SK-N-SH treated with all-trans-retinoic acid at 6 μM for 48 hours (cell line): ENCODE data around the gene SLC12A9.

ENCODE experiments used
- ATAC-seq: fragments of 200-7000 bp; cut with Tn5 transposase; 3 replicates; pipeline ENCODE4 v1.9.1; 2020; ENCODE audit warnings: mild to moderate bottlenecking, moderate library complexity
- ARNTL ChIP-seq: fragments of 450-650 bp; formaldehyde crosslinking; IDR thresholded peaks from 2 replicates; pipeline ENCODE4 v1.5.0; 2020; ENCODE audit warnings: low read depth, mild to moderate bottlenecking, moderate library complexity, borderline replicate concordance
- BACH2 ChIP-seq: fragments of 250-450 bp; sonication (Bioruptor Pico); IDR thresholded peaks from 2 replicates; pipeline ENCODE4 v1.9.0; 2021; ENCODE audit warnings: mild to moderate bottlenecking, borderline replicate concordance
- CSDC2 ChIP-seq: fragments of 250-450 bp; sonication (Bioruptor Pico); IDR thresholded peaks from 2 replicates; pipeline ENCODE4 v1.5.0; 2020; ENCODE audit warnings: mild to moderate bottlenecking, moderate library complexity
- ESRRG ChIP-seq: fragments of 250-450 bp; sonication (Bioruptor Pico); IDR thresholded peaks from 2 replicates; pipeline ENCODE4 v1.6.1; 2021; ENCODE audit warnings: mild to moderate bottlenecking
- GLIS3 ChIP-seq: fragments of 250-450 bp; sonication (Bioruptor Pico); IDR thresholded peaks from 2 replicates; pipeline ENCODE4 v1.5.0; 2020; ENCODE audit warnings: mild to moderate bottlenecking, moderate library complexity
- ISL1 ChIP-seq: fragments of 250-450 bp; sonication (Bioruptor Pico); IDR thresholded peaks from 2 replicates; pipeline ENCODE4 v2.1.2; 2022; ENCODE audit warnings: mild to moderate bottlenecking, moderate library complexity
- OSR1 ChIP-seq: fragments of 250-450 bp; sonication (Bioruptor Pico); IDR thresholded peaks from 2 replicates; pipeline ENCODE4 v1.8.0; 2022; ENCODE audit warnings: moderate library complexity, mild to moderate bottlenecking, inconsistent platforms
- POU6F1 ChIP-seq: fragments of 250-450 bp; sonication (Bioruptor Pico); IDR thresholded peaks from 2 replicates; pipeline ENCODE4 v1.8.0; 2021; ENCODE audit warnings: low read depth, mild to moderate bottlenecking, moderate library complexity, borderline replicate concordance
- PPARA ChIP-seq: fragments of 250-450 bp; sonication (Bioruptor Pico); IDR thresholded peaks from 2 replicates; pipeline ENCODE4 v1.5.0; 2020; ENCODE audit warnings: mild to moderate bottlenecking, borderline replicate concordance
- SNAI2 ChIP-seq: fragments of 250-450 bp; sonication (Bioruptor Pico); IDR thresholded peaks from 2 replicates; pipeline ENCODE4 v1.5.0; 2020; ENCODE audit warnings: mild to moderate bottlenecking, moderate library complexity
- TOX ChIP-seq: fragments of 250-450 bp; sonication (Bioruptor Pico); IDR thresholded peaks from 2 replicates; pipeline ENCODE4 v1.8.0; 2021; ENCODE audit warnings: mild to moderate bottlenecking, moderate library complexity, borderline replicate concordance
- TSHZ2 ChIP-seq: fragments of 250-450 bp; sonication (Bioruptor Pico); IDR thresholded peaks from 2 replicates; pipeline ENCODE4 v1.5.0; 2020; ENCODE audit warnings: mild to moderate bottlenecking, moderate library complexity
- ZC3H10 ChIP-seq: fragments of 250-450 bp; sonication (Bioruptor Pico); IDR thresholded peaks from 2 replicates; pipeline ENCODE4 v1.5.1; 2021; ENCODE audit warnings: mild to moderate bottlenecking, moderate library complexity
- ZFP3 ChIP-seq: fragments of 250-450 bp; sonication (Bioruptor Pico); IDR thresholded peaks from 2 replicates; pipeline ENCODE4 v1.5.0; 2020; ENCODE audit warnings: mild to moderate bottlenecking, moderate library complexity
- ZFP30 ChIP-seq: fragments of 450-650 bp; formaldehyde crosslinking; IDR thresholded peaks from 2 replicates; pipeline ENCODE4 v1.5.0; 2022; ENCODE audit warnings: mild to moderate bottlenecking, moderate library complexity
- ZNF565 ChIP-seq: fragments of 450-650 bp; formaldehyde crosslinking; conservative IDR thresholded peaks from 2 replicates; pipeline ENCODE4 v1.5.0; 2020; ENCODE audit warnings: low read depth, mild to moderate bottlenecking, moderate library complexity
- ZNF8 ChIP-seq: fragments of 450-650 bp; formaldehyde crosslinking; IDR thresholded peaks from 2 replicates; pipeline ENCODE4 v1.5.0; 2020; ENCODE audit warnings: mild to moderate bottlenecking, moderate library complexity
- TF ChIP-seq, protein P1 (sequence below): fragments of 250-450 bp; sonication (Bioruptor Pico); IDR thresholded peaks from 2 replicates; pipeline ENCODE4 v1.8.0; 2020; ENCODE audit warnings: mild to moderate bottlenecking, moderate library complexity, borderline replicate concordance
- TF ChIP-seq, protein P2 (sequence below): fragments of 250-450 bp; sonication (Bioruptor Pico); IDR thresholded peaks from 2 replicates; pipeline ENCODE4 v1.5.1; 2020; ENCODE audit warnings: low read depth, mild to moderate bottlenecking, moderate library complexity

The SLC12A9 gene

DNA sequence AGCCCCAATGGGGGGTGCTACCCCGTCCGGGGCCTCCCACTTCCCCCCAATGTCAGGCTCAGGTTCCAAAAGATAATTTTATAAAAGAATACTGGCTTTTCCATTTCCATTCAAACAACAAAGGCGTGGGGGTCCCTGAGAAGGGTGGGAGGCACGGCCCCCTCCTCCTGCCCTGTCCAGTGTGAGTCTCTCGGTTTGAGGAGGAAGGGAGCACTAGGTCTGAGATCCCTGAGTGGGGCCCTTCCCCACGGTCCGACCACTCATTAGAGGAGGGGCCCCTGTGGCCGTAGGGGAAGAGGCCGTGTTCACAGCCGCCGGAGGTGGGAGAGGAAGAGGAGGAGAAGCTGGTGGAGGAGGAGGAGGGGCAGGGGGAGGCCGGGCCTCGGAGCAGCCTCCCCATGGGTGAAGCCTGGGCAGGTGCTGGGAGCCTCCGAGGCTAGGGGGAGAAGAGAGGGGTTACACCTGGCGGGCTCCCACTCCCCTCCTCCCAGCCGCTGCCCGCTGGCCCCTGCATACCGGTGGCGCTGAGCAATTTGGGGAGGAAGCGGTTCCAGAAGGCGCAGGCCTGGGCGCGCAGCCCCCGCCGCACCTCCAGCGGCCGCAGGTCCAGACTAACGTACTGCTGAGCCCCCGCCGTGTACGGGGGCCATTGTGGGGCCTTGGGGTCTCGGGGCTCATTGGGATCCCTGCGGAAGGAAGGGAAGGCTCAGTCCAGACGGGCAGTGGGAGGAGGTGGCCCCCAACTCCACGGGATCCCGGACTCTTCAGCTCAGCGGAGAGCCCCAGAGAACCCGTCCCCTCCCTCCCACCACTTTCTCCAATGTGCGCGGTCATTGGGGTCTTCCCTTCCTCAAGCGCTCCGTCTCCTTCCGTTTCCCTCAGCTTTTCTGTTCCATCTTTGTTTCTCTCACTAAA lies 38.4 kb downstream of the SLC12A9 start:
- TF ChIP-seq ESRRG (CRISPR knock-in tag) (no peak), SNAI2 (no peak), TSHZ2 (no peak), OSR1 (no peak), ZNF565 (CRISPR knock-in tag) (no peak), BACH2 (CRISPR knock-in tag) (no peak), PPARA (CRISPR knock-in tag) (no peak), GLIS3 (CRISPR knock-in tag) (no peak), ZC3H10 (CRISPR knock-in tag) (no peak), ARNTL (CRISPR knock-in tag) (no peak)
- TF ChIP-seq, protein P1, sequence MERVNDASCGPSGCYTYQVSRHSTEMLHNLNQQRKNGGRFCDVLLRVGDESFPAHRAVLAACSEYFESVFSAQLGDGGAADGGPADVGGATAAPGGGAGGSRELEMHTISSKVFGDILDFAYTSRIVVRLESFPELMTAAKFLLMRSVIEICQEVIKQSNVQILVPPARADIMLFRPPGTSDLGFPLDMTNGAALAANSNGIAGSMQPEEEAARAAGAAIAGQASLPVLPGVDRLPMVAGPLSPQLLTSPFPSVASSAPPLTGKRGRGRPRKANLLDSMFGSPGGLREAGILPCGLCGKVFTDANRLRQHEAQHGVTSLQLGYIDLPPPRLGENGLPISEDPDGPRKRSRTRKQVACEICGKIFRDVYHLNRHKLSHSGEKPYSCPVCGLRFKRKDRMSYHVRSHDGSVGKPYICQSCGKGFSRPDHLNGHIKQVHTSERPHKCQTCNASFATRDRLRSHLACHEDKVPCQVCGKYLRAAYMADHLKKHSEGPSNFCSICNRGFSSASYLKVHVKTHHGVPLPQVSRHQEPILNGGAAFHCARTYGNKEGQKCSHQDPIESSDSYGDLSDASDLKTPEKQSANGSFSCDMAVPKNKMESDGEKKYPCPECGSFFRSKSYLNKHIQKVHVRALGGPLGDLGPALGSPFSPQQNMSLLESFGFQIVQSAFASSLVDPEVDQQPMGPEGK (CRISPR knock-in tag): no peak
- no peak for ATAC-seq

DNA sequence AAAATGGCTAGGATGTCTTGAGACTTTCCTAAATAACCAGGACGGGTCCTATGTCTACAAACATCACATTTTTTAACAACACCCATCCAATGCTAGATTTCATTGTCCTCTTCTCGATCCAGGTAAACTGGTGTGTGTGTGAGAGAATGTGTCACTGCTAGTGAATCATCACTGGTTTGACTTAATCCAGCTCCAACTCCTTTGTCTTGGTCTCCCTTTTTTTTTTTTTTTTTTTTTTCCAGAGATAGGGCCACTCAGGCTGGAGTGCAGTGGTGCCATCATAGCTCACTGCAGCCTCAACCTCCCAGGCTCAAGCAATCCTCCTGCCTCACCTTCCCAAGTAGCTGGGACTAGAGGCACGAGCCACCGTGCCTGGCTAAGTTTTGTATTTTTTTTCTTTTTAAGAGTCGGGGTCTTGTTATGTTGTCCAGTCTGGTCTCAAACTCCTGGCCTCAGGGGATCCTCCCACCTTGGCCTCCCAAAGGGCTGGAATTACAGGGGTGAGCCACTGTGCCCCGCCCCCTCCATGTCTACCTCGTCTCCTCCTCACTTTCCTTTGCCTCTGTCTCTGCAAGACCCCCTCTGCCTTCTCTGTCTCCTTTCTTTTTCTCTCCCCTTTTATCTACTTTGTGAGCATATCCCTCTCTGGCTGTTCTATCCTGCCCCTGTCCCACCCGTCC lies 39.2 kb downstream of the SLC12A9 start:
- TF ChIP-seq ZNF565 (CRISPR knock-in tag) (no peak), GLIS3 (CRISPR knock-in tag) (no peak), POU6F1 (CRISPR knock-in tag) (no peak), ZFP30 (no peak), SNAI2 (no peak), BACH2 (CRISPR knock-in tag) (no peak), TSHZ2 (no peak), ARNTL (CRISPR knock-in tag) (no peak), CSDC2 (CRISPR knock-in tag) (no peak), ZFP3 (CRISPR knock-in tag) (no peak), ISL1 (CRISPR knock-in tag) (no peak), TOX (CRISPR knock-in tag) (no peak), PPARA (CRISPR knock-in tag) (no peak), ZNF8 (CRISPR knock-in tag) (no peak), ZC3H10 (CRISPR knock-in tag) (no peak)
- TF ChIP-seq, protein P1 (CRISPR knock-in tag): no peak
- TF ChIP-seq, protein P2, sequence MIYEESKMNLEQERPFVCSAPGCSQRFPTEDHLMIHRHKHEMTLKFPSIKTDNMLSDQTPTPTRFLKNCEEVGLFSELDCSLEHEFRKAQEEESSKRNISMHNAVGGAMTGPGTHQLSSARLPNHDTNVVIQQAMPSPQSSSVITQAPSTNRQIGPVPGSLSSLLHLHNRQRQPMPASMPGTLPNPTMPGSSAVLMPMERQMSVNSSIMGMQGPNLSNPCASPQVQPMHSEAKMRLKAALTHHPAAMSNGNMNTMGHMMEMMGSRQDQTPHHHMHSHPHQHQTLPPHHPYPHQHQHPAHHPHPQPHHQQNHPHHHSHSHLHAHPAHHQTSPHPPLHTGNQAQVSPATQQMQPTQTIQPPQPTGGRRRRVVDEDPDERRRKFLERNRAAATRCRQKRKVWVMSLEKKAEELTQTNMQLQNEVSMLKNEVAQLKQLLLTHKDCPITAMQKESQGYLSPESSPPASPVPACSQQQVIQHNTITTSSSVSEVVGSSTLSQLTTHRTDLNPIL (CRISPR knock-in tag): no peak
- TF ChIP-seq, all 23 proteins: peak for 0

More for the DNA sequence above, 39.2 kb downstream of the SLC12A9 start:
- no peak for ATAC-seq
